HUES64 (cell line): ENCODE results near the gene GP1BB.
A peak's percentile ranks its signal among the peaks of the same experiment; 100 is the strongest.

Experiments used
- H3K27ac ChIP-seq: 2 replicates; pipeline ENCODE4 v1.7.0; 2013; ENCODE audit warnings: low read depth, low read length, inconsistent platforms
- H3K27me3 ChIP-seq: 2 replicates; pipeline ENCODE4 v1.6.1; 2013; ENCODE audit warnings: mild to moderate bottlenecking, low read length; ENCODE audit not compliant: insufficient read depth
- H3K36me3 ChIP-seq: 2 replicates; pipeline ENCODE4 v1.6.1; 2013; ENCODE audit warnings: mild to moderate bottlenecking, low read length; ENCODE audit not compliant: insufficient read depth
- H3K4me1 ChIP-seq: 2 replicates; pipeline ENCODE4 v1.6.1; 2013; ENCODE audit warnings: mild to moderate bottlenecking, low read length, moderate library complexity; ENCODE audit not compliant: insufficient read depth
- H3K4me3 ChIP-seq: 2 replicates; pipeline ENCODE4 v1.5.1; 2013; ENCODE audit warnings: mild to moderate bottlenecking, low read length, moderate library complexity
- H3K9ac ChIP-seq: 2 replicates; pipeline ENCODE4 v1.6.1; 2013; ENCODE audit warnings: mild to moderate bottlenecking, low read depth, low read length
- H3K9me3 ChIP-seq: 2 replicates; pipeline ENCODE4 v1.6.1; 2013; ENCODE audit warnings: low read depth, low read length; ENCODE audit not compliant: insufficient read depth
- WGBS: fragments of 150-250, 120-280 bp; methylation state at CpG from one replicate; pipeline ENCODE4 v1.1.7; 2013; ENCODE audit warnings: missing lambda C conversion rate; 5-methylcytosine and 5-hydroxymethylcytosine counted together

The GP1BB gene

GRCh38 chr22:19716041-19716828 lies 7.1 kb upstream of the GP1BB start:
- WGBS, result 86% methylated on average over 11 of the region's 11 CpGs
- H3K4me3 ChIP-seq, result no peak overlapping the region

DNA sequence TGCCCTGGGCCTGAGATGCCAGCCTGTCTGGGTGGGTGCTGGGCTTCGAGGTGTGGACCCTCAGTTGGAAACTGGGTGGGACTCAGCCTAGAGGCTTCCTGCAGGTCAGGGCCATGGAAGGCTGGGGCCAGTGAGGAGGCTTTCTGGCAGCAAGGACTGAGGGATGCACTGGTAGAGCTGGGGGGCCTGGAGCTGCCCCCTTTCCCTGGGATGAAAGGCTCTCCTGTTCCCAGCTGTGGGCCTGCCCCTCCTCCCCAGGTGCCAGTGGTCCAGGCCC lies 6.6 kb upstream of the GP1BB start:
- Histone ChIP-seq H3K4me3 (no peak overlapping the region), H3K36me3 (no peaks in the 10 kb centered on the region), H3K27me3 (peaks cover 95% of the 10 kb centered on the region), H3K9ac (no peak overlapping the region), H3K4me1 (no peaks in the 10 kb centered on the region; the same call in 1 of the 2 replicates), H3K27ac (no peak overlapping the region), H3K9me3 (no peaks in the 10 kb centered on the region)
- 94% methylated on average over 1 of the region's 1 CpG for WGBS

More at GRCh38 chr22:19716041-19716828, 7.1 kb upstream of the GP1BB start:
- Histone ChIP-seq H3K36me3 (no peaks in the 10 kb centered on the region), H3K9ac (no peak overlapping the region), H3K27ac (no peak overlapping the region), H3K9me3 (no peaks in the 10 kb centered on the region), H3K27me3 (peaks cover 90% of the 10 kb centered on the region), H3K4me1 (no peaks in the 10 kb centered on the region; the same call in 1 of the 2 replicates)

- H3K4me3 ChIP-seq, result no peak overlapping the region
- H3K4me1 ChIP-seq, result no peaks in the 10 kb centered on the region; the same call in 1 of the 2 replicates
- H3K27ac ChIP-seq, result no peak overlapping the region
- H3K27me3 ChIP-seq, result peaks cover 95% of the 10 kb centered on the region
- WGBS, result 83% methylated on average over 9 of the region's 9 CpGs
- H3K36me3 ChIP-seq, result no peaks in the 10 kb centered on the region
- no peak overlapping the region for H3K9ac ChIP-seq
- no peaks in the 10 kb centered on the region for H3K9me3 ChIP-seq
Measured at GRCh38 chr22:19717181-19717580, 6.2 kb upstream of the GP1BB start.

DNA sequence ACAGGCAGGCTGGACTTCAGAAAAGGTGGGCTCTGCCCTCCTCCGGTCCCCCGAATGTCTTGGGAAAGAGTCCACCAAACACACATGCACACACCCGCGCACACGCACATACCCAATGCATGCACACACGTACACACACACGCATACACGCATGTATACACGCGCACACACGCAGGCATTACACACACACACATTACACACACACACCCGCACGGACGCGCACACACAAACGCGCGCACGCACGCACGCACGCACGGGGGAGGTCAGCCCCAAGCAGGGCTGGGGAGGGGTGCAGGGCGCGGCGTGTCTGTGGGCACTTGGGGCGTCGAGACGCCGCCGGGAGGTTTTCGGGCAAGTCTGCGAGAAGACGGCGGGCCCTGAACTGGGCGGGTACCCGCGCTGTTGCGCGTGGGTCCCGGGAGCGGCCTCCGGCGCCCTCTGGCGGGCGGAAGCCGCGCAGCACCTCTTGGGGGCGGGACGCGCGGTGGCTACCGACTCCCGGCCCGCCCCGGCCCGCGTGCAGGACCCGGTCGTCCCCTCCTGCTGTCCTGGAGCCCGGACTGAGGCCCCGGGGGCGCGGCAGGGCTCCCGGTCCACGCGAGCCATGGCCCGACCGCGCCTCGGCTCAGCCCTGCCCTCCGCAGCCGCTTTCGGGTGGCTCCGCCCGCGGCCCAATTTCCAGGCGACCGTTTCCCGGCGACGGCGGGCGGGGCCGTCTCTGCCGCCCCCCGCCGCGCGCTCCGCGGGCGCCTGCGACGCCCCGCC lies 5.5 kb upstream of the GP1BB start:
- H3K36me3 ChIP-seq, result no peaks in the 10 kb centered on the region
- H3K4me1 ChIP-seq, result peaks cover 6% of the 10 kb centered on the region
- WGBS, result 18% methylated on average over 96 of the region's 96 CpGs
- H3K27me3 ChIP-seq, result peaks cover 96% of the 10 kb centered on the region
- peak overlapping the region; percentile 44; the same call in 1 of the 2 replicates for H3K9ac ChIP-seq
- H3K4me3 ChIP-seq, result peak overlapping the region; percentile 53
- H3K9me3 ChIP-seq, result no peaks in the 10 kb centered on the region
- H3K27ac ChIP-seq, result no peak overlapping the region

DNA sequence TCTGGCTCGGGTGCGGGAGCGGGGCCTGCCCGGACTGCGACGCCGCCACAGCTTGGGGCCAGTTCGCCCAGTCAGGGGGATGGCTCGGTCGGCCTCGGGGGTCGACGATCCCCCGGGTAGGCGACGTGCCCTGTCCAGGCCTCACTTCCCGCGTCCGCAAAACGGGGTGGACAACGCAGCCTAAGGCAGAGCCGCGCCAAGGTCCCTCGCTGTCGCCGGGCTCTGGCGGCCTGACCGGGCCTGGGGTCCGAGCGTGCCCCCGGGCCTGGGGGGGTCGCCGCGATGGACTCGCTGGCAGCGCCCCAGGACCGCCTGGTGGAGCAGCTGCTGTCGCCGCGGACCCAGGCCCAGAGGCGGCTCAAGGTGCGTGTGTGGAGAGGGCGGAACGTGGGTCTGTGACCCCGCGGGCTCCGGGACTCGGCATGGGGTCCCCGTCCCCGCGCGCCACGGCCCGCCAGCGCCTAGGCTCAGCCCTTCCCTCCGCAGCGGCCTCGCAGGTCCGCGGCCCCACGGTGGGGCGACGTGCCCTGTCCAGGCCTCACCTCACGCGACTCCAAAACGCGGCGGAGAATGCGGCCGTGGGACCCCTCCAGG lies 4.8 kb upstream of the GP1BB start:
- Histone ChIP-seq H3K4me3 (peak overlapping the region; percentile 53), H3K36me3 (no peaks in the 10 kb centered on the region), H3K9me3 (no peaks in the 10 kb centered on the region), H3K4me1 (peaks cover 10% of the 10 kb centered on the region), H3K27ac (no peak overlapping the region), H3K27me3 (peaks cover 96% of the 10 kb centered on the region), H3K9ac (peak overlapping the region; percentile 44; the same call in 1 of the 2 replicates)
- 1% methylated on average over 70 of the region's 70 CpGs for WGBS

GRCh38 chr22:19719050-19719482 lies 4.3 kb upstream of the GP1BB start:
- WGBS, result 19% methylated on average over 31 of the region's 31 CpGs
- no peaks in the 10 kb centered on the region for H3K9me3 ChIP-seq
- H3K4me3 ChIP-seq, result peak overlapping the region; percentile 53
- no peaks in the 10 kb centered on the region for H3K36me3 ChIP-seq
- peaks cover 96% of the 10 kb centered on the region for H3K27me3 ChIP-seq
- H3K27ac ChIP-seq, result no peak overlapping the region
- peaks cover 10% of the 10 kb centered on the region for H3K4me1 ChIP-seq
- no peak overlapping the region for H3K9ac ChIP-seq

- Histone ChIP-seq H3K27ac (no peak overlapping the region), H3K36me3 (no peaks in the 10 kb centered on the region), H3K27me3 (peaks cover 98% of the 10 kb centered on the region), H3K9ac (no peak overlapping the region), H3K4me3 (no peak overlapping the region), H3K9me3 (no peaks in the 10 kb centered on the region), H3K4me1 (peaks cover 10% of the 10 kb centered on the region)
- 80% methylated on average over 12 of the region's 12 CpGs for WGBS
Measured at GRCh38 chr22:19719488-19720021, 3.8 kb upstream of the GP1BB start.

GRCh38 chr22:19720150-19720827 lies 3.0 kb upstream of the GP1BB start:
- Histone ChIP-seq H3K9ac (no peak overlapping the region), H3K9me3 (no peaks in the 10 kb centered on the region), H3K4me1 (peaks cover 10% of the 10 kb centered on the region), H3K36me3 (no peaks in the 10 kb centered on the region), H3K27me3 (peaks cover 98% of the 10 kb centered on the region), H3K27ac (no peak overlapping the region), H3K4me3 (no peak overlapping the region)
- 86% methylated on average over 26 of the region's 26 CpGs for WGBS

- H3K9me3 ChIP-seq, result no peaks in the 10 kb centered on the region
- WGBS, result 97% methylated on average over 2 of the region's 2 CpGs
- peaks cover 10% of the 10 kb centered on the region for H3K4me1 ChIP-seq
- H3K4me3 ChIP-seq, result no peak overlapping the region
- H3K27me3 ChIP-seq, result peaks cover 98% of the 10 kb centered on the region
- no peak overlapping the region for H3K27ac ChIP-seq
- H3K36me3 ChIP-seq, result no peaks in the 10 kb centered on the region
- H3K9ac ChIP-seq, result no peak overlapping the region
Measured at GRCh38 chr22:19720999-19721329, 2.4 kb upstream of the GP1BB start.

- no peak overlapping the region for H3K9ac ChIP-seq
Measured at GRCh38 chr22:19721330-19722177, 1.8 kb upstream of the GP1BB start.

More at GRCh38 chr22:19721330-19722177, 1.8 kb upstream of the GP1BB start:
- Histone ChIP-seq H3K27ac (no peak overlapping the region), H3K36me3 (no peaks in the 10 kb centered on the region), H3K27me3 (peaks cover 98% of the 10 kb centered on the region), H3K4me1 (peaks cover 10% of the 10 kb centered on the region), H3K9me3 (no peaks in the 10 kb centered on the region), H3K4me3 (peak overlapping the region; percentile 31)
- 8% methylated on average over 38 of the region's 44 CpGs for WGBS
